Progenitor cell of endocrine pancreas (in vitro differentiated cells): Measurements from ENCODE around the gene AK9. TPM values are rescaled to one million over a fixed set of nuclear protein-coding genes. Genes with fewer than 3 reads are reported as not detected.
A peak's percentile ranks its signal among the peaks of the same experiment; 100 is the strongest.
"Not testable (repeated sequence)": the region's sequence is repeated elsewhere in the genome, so short reads cannot be mapped to it uniquely, and the experiment has no call there.

Experiments used
- DNase-seq: peaks from one replicate; pipeline ENCODE4 v3.0.0; 2021; ENCODE audit warnings: low spot score; ENCODE audit not compliant: unreplicated experiment
- H3K27ac Mint-ChIP-seq: 2 replicates; pipeline ENCODE4 v1.8.0; 2021; ENCODE audit warnings: mild to moderate bottlenecking, moderate library complexity, mixed read lengths
- H3K27me3 Mint-ChIP-seq: 2 replicates; pipeline ENCODE4 v1.8.0; 2021; ENCODE audit warnings: mixed read lengths
- H3K36me3 Mint-ChIP-seq: 2 replicates; pipeline ENCODE4 v1.8.0; 2022; ENCODE audit warnings: mixed read lengths; ENCODE audit not compliant: insufficient read depth
- H3K4me1 Mint-ChIP-seq: 2 replicates; pipeline ENCODE4 v1.8.0; 2021; ENCODE audit warnings: low read depth, mixed read lengths
- H3K4me3 Mint-ChIP-seq: 2 replicates; pipeline ENCODE4 v1.8.0; 2021; ENCODE audit warnings: low read depth, mild to moderate bottlenecking, moderate library complexity, mixed read lengths
- H3K9me3 Mint-ChIP-seq: 2 replicates; pipeline ENCODE4 v1.8.0; 2021; ENCODE audit warnings: low read depth, mixed read lengths
- CTCF ChIP-seq: fragments of 200-600 bp; sonication (generic); IDR thresholded peaks from one replicate; pipeline ENCODE4 v1.5.0; 2021; ENCODE audit warnings: antibody characterized with exemption, mild to moderate bottlenecking; ENCODE audit not compliant: unreplicated experiment
- total RNA-seq: library from RNA; stranded (reverse); gene quantifications from 2 replicates; pipeline ENCODE4 v1.2.1, GENCODE V29; 2021

AK9 gene
- total RNA-seq, 1 donor from 2014 or later: 12.8 TPM

GRCh38 chr6:109595998-109596397 lies 95.0 kb downstream of the AK9 start:
- H3K4me3 Mint-ChIP-seq: no peak overlapping the region
- no peaks in the 10 kb centered on the region for H3K4me1 Mint-ChIP-seq
- no peaks in the 10 kb centered on the region for H3K27me3 Mint-ChIP-seq
- DNase-seq: no peak
- H3K36me3 Mint-ChIP-seq: peaks cover 5% of the 10 kb centered on the region
- peaks cover 20% of the 10 kb centered on the region for H3K9me3 Mint-ChIP-seq
- no peak overlapping the region for H3K27ac Mint-ChIP-seq
- TF ChIP-seq CTCF: peak; percentile 47

GRCh38 chr6:109580519-109580918 lies 110.5 kb downstream of the AK9 start:
- no peak overlapping the region for H3K27ac Mint-ChIP-seq
- H3K4me1 Mint-ChIP-seq: no peaks in the 10 kb centered on the region
- peaks cover 11% of the 10 kb centered on the region for H3K9me3 Mint-ChIP-seq
- H3K36me3 Mint-ChIP-seq: peaks cover 6% of the 10 kb centered on the region
- no peak for DNase-seq
- H3K4me3 Mint-ChIP-seq: no peak overlapping the region
- no peaks in the 10 kb centered on the region for H3K27me3 Mint-ChIP-seq
- TF ChIP-seq CTCF: no peak

- H3K27me3 Mint-ChIP-seq: no peaks in the 10 kb centered on the region
- no peak for TF ChIP-seq CTCF
- H3K4me3 Mint-ChIP-seq: no peak overlapping the region
- H3K9me3 Mint-ChIP-seq: peaks cover 14% of the 10 kb centered on the region
- no peak for DNase-seq
- no peaks in the 10 kb centered on the region for H3K4me1 Mint-ChIP-seq
- peaks cover 6% of the 10 kb centered on the region for H3K36me3 Mint-ChIP-seq
- no peak overlapping the region for H3K27ac Mint-ChIP-seq
Measured at GRCh38 chr6:109579361-109579760, 111.6 kb downstream of the AK9 start.

GRCh38 chr6:109569901-109570300 lies 121.1 kb downstream of the AK9 start:
- H3K36me3 Mint-ChIP-seq, DNase-seq, H3K27ac Mint-ChIP-seq, H3K4me3 Mint-ChIP-seq, H3K4me1 Mint-ChIP-seq, H3K27me3 Mint-ChIP-seq, H3K9me3 Mint-ChIP-seq: not testable (repeated sequence)

- H3K4me3 Mint-ChIP-seq: no peak overlapping the region
- H3K9me3 Mint-ChIP-seq: peaks cover 4% of the 10 kb centered on the region
- no peak for DNase-seq
- H3K4me1 Mint-ChIP-seq: no peaks in the 10 kb centered on the region
- peaks cover 4% of the 10 kb centered on the region for H3K36me3 Mint-ChIP-seq
- no peak for TF ChIP-seq CTCF
- H3K27ac Mint-ChIP-seq: no peak overlapping the region
- H3K27me3 Mint-ChIP-seq: no peaks in the 10 kb centered on the region
Measured at GRCh38 chr6:109561844-109562243, 129.2 kb downstream of the AK9 start.

- no peak for DNase-seq
- no peak for TF ChIP-seq CTCF
- peaks cover 3% of the 10 kb centered on the region for H3K36me3 Mint-ChIP-seq
- H3K27ac Mint-ChIP-seq: no peak overlapping the region
- H3K27me3 Mint-ChIP-seq: no peaks in the 10 kb centered on the region
- H3K4me1 Mint-ChIP-seq: no peaks in the 10 kb centered on the region
- peaks cover 4% of the 10 kb centered on the region for H3K9me3 Mint-ChIP-seq
- no peak overlapping the region for H3K4me3 Mint-ChIP-seq
Measured at GRCh38 chr6:109531446-109531845, 159.6 kb downstream of the AK9 start.
